ENCODE results near the gene SFRP5. TPM values are rescaled to one million over a fixed set of nuclear protein-coding genes. Genes with fewer than 3 reads are reported as not detected.

Gene SFRP5
- total and polyA plus RNA-seq, 2 donors (not counting 3 experiments of a cell fraction or from before 2014, with no cell fraction given) = not detected

- intact Hi-C loops (cut with micrococcal nuclease) = loop anchor here (10.0 kb wide), 1 partner anchor 238 kb away; the partner anchor contains the start of genes MMS19 and UBTD1
- H3K27me3 ChIP-seq (ENCODE audit: control insufficient read depth in 2 of 2, insufficient read depth in 2 of 2, low read length in 2 of 2) = no peaks in the 10 kb centered on the region
- DNase-seq (ENCODE audit: low read depth, low spot score) = no peak
- no peak overlapping the region for H3K4me3 ChIP-seq (replicated peaks in 1 of 3; ENCODE audit: insufficient read depth in 1 of 3, low read depth in 1 of 3, low read length in 3 of 3)
- H3K27ac ChIP-seq (ENCODE audit: insufficient read depth, low read depth, low read length) = no peak overlapping the region
- no TSS peak for BruUV-seq (replicated peaks)
- H3K36me3 ChIP-seq (ENCODE audit: control insufficient read depth in 2 of 2, extremely low read depth in 1 of 2, insufficient read depth in 2 of 2, low read length in 2 of 2) = no peaks in the 10 kb centered on the region
- dilution Hi-C loops (cut with MboI; ENCODE audit: extremely low pct_ligation_motif_present, low sequenced_read_pairs) = no loop called here
- no peak overlapping the region for H3K4me2 ChIP-seq (ENCODE audit: insufficient read depth, low read length)
- CTCF ChIA-PET = interaction anchor here (1.0 to 21.8 kb wide), 5 partner anchors 9 to 77 kb away, joined by 3 to 863 read pairs (median 8); partner anchors contain the start of gene MARVELD1
- TF ChIP-seq EZH2 (IDR thresholded peaks at IDR 0.05; ENCODE audit: borderline replicate concordance, low read depth, low read length, severe bottlenecking) = no peak
- no peak for TF ChIP-seq FOS (IDR thresholded peaks at IDR 0.05; ENCODE audit: borderline replicate concordance, insufficient read depth, low read length)
- TF ChIP-seq CTCF (IDR thresholded peaks at IDR 0.05; ENCODE audit: extremely low read depth in 1 of 2, insufficient read depth in 1 of 2, low read depth in 1 of 2, low read length in 2 of 2) = no peak
- no peak for TF ChIP-seq MAX (IDR thresholded peaks at IDR 0.05; ENCODE audit: insufficient read depth, insufficient read length)
- peaks cover 7% of the 10 kb centered on the region for H3K4me1 ChIP-seq (ENCODE audit: control insufficient read depth, extremely low read depth, insufficient read depth, low read length)
- H3K9me1 ChIP-seq (replicated peaks; ENCODE audit: control insufficient read depth, extremely low read depth, insufficient read depth, low read length) = no peaks in the 10 kb centered on the region
- POLR2A ChIA-PET = interaction anchor here (0.7 kb wide), 1 partner anchor 20 kb away, joined by 3 read pairs; the partner anchor contains the start of gene MARVELD1
- no peak for FAIRE-seq
- H3K9ac ChIP-seq (replicated peaks; ENCODE audit: extremely low read depth, insufficient read depth, low read length) = no peak overlapping the region
- peaks cover 11% of the 10 kb centered on the region for H3K79me2 ChIP-seq (ENCODE audit: control insufficient read depth, insufficient read depth, low read length)
- no peaks in the 10 kb centered on the region for H4K20me1 ChIP-seq (replicated peaks; ENCODE audit: control insufficient read depth, extremely low read depth, insufficient read depth, low read length)
- H3K9me3 ChIP-seq (replicated peaks; ENCODE audit: control insufficient read depth, insufficient read depth, low read length) = no peaks in the 10 kb centered on the region
- H2AFZ ChIP-seq (ENCODE audit: low read depth, low read length) = no peak overlapping the region
Observed at GRCh38 chr10:97733256-97733655, 38.5 kb downstream of the SFRP5 start.

GRCh38 chr10:97732052-97732359 is 39.8 kb downstream of the SFRP5 start:
- no peaks in the 10 kb centered on the region for H3K36me3 ChIP-seq (ENCODE audit: control insufficient read depth in 2 of 2, extremely low read depth in 1 of 2, insufficient read depth in 2 of 2, low read length in 2 of 2)
- dilution Hi-C loops (cut with MboI; ENCODE audit: extremely low pct_ligation_motif_present, low sequenced_read_pairs) = no loop called here
- TF ChIP-seq POLR2AphosphoS5 (IDR thresholded peaks at IDR 0.05; ENCODE audit: insufficient read depth, low read depth, low read length) = no peak
- ChIA-PET POLR2A (no interaction called here), CTCF (interaction anchor here (0.8 to 21.8 kb wide), 6 partner anchors 9 to 55 kb away, joined by 3 to 863 read pairs (median 26); partner anchors contain the start of genes AVPI1 and MARVELD1)
- no peak overlapping the region for H3K4me3 ChIP-seq (replicated peaks in 1 of 3; ENCODE audit: insufficient read depth in 1 of 3, low read depth in 1 of 3, low read length in 3 of 3)
- no peak overlapping the region for H3K4me2 ChIP-seq (ENCODE audit: insufficient read depth, low read length)
- H3K9me1 ChIP-seq (replicated peaks; ENCODE audit: control insufficient read depth, extremely low read depth, insufficient read depth, low read length) = no peaks in the 10 kb centered on the region
- H3K4me1 ChIP-seq (ENCODE audit: control insufficient read depth, extremely low read depth, insufficient read depth, low read length) = peaks cover 1% of the 10 kb centered on the region
- H3K9ac ChIP-seq (replicated peaks; ENCODE audit: extremely low read depth, insufficient read depth, low read length) = no peak overlapping the region
- no peak for DNase-seq (ENCODE audit: low read depth, low spot score)
- intact Hi-C loops (cut with micrococcal nuclease) = loop anchor here (10.0 kb wide), 1 partner anchor 237 kb away; the partner anchor contains the start of genes MMS19 and UBTD1
- no peak overlapping the region for H2AFZ ChIP-seq (ENCODE audit: low read depth, low read length)
- no peak for FAIRE-seq
- no peaks in the 10 kb centered on the region for H3K27me3 ChIP-seq (ENCODE audit: control insufficient read depth in 2 of 2, insufficient read depth in 2 of 2, low read length in 2 of 2)
- H4K20me1 ChIP-seq (replicated peaks; ENCODE audit: control insufficient read depth, extremely low read depth, insufficient read depth, low read length) = no peaks in the 10 kb centered on the region
- no TSS peak for BruUV-seq (replicated peaks)
- no peaks in the 10 kb centered on the region for H3K79me2 ChIP-seq (ENCODE audit: control insufficient read depth, insufficient read depth, low read length)
- no peak overlapping the region for H3K27ac ChIP-seq (ENCODE audit: insufficient read depth, low read depth, low read length)
- H3K9me3 ChIP-seq (replicated peaks; ENCODE audit: control insufficient read depth, insufficient read depth, low read length) = no peaks in the 10 kb centered on the region

All from endothelial cell of umbilical vein (primary cell).